ENCODE results near the gene NFKBIZ.
"Not testable (repeated sequence)": the region's sequence is repeated elsewhere in the genome, so short reads cannot be mapped to it uniquely, and the experiment has no call there.

Gene NFKBIZ

DNA sequence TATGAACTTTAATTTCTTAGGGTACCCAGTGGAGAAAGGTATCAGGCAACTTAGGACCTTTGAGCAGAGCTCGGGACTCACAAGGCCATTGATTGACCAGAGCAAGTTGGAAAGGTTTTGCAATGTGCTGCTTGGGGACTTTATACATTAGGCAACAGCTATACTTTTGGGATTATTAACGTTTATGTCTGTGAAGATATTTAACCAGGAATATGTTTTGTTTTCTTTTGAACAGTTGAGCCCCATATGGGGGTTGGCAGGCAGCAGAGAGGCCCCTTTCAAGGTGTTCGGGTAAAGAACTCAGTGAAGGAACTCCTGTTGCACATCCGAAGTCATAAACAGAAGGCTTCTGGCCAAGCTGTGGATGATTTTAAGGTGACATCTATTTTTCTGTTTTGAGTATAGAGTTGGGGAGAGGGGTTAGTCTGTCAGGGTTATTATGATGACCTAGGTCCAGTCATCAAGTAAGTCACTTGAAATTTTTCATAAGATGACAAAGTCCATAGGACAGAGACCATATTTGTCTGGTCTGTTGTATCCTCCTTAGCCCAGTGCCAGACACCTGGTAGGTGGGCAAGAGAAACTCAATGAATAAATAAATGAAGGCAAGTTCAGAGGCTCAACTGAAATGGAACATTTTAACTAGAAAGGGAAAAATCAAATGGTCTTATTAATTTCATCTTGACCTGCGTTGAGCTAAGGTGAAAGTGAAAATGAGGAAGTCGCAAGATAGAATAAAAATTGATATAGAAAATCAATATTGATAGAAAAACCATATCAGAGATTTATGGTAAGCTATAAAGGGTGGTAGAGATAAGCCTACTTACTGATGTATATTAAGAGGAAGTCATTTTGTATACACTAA, 2.8 kb downstream of the NFKBIZ start:
- DNase-seq, result no peak

DNA sequence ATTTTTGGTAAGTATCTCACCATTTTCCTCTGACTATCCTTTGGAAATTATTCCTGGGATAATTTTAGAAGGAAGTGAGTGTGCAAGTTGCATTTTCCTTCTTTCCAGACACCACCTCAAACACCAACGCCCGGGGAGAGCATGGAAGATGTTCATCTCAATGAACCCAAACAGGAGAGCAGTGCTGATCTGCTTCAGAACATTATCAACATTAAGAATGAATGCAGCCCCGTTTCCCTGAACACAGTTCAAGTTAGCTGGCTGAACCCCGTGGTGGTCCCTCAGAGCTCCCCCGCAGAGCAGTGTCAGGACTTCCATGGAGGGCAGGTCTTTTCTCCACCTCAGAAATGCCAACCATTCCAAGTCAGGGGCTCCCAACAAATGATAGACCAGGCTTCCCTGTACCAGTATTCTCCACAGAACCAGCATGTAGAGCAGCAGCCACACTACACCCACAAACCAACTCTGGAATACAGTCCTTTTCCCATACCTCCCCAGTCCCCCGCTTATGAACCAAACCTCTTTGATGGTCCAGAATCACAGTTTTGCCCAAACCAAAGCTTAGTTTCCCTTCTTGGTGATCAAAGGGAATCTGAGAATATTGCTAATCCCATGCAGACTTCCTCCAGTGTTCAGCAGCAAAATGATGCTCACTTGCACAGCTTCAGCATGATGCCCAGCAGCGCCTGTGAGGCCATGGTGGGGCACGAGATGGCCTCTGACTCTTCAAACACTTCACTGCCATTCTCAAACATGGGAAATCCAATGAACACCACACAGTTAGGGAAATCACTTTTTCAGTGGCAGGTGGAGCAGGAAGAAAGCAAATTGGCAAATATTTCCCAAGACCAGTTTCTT, 3.9 kb downstream of the NFKBIZ start:
- DNase-seq, result no peak

DNA sequence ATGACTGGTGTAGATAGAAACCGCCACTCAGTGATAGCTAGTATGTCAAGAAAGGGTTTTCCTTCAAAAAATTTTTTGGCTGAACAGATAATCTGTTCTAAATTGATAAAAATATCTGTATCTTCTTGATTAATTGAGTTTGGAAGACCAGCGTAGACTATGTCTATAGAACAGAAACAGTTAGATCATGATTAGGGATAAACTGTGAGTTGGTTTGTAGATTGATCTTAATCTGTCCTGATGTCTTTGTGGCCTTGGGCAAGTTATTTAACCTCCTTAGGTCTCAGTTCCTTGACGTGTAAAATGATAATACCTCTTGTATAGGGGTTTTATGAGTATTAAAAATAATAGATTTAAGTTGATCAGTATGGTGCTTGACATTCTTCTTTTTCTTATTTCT, 4.7 kb downstream of the NFKBIZ start:
- DNase-seq, result no peak

DNA sequence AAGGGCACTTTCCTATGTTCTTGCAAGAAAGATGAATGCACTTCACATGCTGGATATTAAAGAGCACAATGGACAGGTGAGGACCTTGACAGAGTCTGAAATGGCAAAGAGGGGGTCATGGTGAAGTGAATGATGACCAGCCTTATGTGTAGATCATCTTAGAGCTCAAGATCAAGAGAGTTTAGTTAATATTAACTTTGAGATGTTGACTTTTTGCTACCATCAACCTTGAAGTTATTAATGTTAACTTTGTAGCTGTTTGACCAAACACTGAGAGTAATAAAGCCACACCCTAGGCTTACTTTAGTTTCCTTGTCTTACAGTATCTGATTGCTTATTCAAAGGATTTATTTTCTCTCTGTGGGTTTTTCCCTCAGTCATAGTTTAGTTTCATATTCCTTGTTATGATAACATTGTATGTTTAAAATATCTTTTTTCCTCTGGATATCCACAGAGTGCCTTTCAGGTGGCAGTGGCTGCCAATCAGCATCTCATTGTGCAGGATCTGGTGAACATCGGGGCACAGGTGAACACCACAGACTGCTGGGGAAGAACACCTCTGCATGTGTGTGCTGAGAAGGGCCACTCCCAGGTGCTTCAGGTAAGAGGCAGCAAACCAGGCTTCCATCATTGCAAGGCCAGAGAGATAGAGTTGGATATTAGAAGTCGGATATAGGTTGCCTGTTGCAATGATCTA, 5.4 kb downstream of the NFKBIZ start:
- no peak for DNase-seq

DNA sequence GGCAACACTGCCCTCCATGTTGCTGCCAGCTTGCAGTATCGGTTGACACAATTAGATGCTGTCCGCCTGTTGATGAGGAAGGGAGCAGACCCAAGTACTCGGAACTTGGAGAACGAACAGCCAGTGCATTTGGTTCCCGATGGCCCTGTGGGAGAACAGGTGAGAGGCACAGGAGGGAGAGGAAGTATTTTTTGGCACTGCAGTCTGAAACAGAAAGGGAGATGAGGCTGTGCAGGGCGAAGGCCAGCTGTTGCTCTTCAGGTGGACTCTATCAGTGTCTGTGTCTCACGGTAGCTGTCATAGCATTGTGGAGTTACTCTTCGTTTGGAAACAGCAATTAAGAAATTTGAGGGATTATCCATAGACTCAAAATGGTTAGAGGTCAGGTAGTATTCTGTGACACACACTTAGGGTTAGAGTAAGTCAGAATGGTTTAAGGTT, 8.0 kb downstream of the NFKBIZ start:
- no peak for DNase-seq

DNA sequence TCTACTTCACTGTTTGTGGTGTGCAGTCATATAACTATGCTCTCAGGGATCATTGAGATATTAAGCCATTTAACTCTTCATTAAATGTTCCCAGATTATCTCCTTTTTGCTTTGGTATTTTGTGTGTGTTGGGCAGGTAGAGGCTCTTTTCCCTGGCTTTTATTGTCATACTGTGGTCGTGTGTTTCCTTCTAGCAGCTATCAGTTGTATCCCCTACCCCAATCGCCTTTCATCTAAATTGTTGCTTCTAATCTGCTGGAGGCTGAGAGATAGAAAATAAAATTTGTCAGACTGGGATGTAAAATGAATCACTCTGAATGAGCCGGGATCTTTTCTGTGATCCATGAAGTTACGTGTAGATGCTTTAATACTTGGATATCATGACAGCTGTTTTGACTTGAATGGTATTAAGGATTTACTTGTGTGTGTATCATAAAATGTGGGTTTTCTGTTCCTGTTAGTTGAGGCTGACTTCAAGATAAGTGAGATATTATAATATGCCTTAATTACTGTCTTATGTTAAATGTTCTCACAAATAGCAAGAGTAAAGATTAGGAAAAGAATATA, 9.2 kb downstream of the NFKBIZ start:
- DNase-seq, result no peak

DNA sequence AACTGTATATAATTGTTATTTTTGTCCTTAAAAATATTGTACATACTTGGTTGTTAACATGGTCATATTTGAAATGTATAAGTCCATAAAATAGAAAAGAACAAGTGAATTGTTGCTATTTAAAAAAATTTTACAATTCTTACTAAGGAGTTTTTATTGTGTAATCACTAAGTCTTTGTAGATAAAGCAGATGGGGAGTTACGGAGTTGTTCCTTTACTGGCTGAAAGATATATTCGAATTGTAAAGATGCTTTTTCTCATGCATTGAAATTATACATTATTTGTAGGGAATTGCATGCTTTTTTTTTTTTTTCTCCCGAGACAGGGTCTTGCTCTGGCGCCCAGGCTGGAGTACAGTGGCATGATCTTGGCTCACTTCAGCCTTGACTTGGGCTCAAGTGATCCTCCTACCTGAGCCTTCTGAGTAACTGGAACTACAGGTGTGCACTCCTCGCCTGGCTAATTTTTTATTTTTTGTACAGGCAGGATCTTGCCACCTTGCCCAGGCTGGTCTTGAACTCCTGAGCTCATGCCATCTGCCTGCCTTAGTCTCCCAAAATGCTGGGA, 10.7 kb downstream of the NFKBIZ start:
- DNase-seq, result no peak

DNA sequence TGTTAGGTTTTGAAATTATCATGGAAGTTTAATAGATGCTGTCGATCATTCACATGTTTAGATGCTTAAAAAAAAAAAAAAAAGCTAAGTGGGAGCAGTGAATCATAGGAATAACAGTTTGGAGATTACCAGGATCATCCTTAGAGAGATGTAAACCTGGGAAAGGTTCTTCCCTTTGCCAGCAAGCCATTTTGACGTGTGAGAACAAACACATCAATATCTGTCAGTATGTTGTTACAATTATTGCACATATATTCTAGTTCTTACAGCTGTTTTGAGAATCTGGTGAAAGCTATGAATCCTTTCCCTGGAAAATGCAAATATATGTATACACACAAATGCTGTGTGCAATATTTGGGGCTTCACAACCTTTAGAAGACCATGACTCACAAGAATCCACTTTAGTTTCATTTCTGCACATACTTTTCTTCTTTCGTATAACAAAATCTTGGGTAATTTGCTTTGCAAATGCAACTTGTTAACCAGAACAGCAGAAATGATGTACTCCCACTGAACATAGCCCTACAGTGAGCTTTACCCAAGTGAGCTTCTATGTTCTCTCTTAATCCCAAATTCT, 12.0 kb downstream of the NFKBIZ start:
- DNase-seq, result no peak

DNA sequence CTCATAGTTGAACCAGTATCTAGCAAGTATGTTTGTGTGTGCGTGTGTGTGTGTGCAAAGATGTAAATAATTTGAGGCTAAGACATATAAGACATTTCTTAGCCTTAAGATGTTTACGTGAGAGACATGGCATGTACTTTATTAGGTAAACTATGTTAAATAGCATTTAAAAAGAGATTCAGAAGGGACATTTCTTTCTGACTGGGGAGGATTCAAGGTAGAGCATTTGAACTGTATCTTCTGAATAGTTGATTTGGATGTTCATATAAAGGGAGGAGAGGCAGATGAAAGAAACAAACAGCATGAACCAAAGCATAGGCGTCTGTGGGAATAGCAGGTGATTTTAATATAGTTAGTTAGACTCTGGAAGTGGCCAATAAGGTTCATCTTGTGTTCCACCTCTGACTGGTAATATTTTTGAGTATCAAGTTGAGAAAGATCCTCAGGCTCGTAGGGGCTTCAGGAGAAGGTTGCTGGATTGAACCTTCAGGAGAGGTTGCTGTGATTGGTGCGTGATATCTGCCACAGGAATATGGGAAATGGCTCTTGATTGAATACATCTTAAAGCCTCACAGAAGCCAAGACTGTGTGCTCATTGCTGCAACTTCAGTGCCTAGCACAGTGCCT, 12.6 kb downstream of the NFKBIZ start:
- DNase-seq, result no peak

DNA sequence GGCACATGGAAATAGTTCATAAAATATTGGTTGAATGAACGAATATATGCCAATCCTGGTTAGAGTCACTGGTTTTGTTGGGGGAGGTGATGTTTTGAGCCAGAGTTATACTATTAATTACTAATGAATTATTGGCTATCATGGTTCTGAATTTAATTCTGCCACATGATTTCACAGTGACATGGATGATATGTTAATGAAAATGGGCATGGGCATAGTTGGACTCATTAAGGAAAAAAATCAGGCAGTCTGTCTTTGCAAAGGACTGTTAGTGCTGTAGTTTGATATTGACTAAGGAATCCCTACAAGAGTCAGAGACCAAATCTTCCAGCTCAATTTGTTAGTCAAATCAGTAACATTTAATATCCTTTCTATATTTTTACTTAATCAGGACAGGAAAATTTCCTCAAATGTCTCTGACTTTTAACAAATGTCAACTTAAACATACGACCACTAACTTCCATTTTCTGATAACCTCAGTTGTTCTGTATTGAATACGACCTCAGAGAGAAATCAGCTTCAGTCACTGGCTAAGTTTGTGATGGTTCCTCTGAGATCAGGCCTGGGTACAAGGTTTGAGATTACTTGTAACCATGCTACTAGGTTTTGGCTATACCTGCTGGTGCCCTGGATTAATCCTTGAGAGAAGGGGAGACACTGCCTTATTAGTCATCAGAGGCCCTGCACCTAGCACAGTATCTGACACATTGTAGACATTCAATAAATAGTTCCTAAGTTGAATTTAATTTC, 13.3 kb downstream of the NFKBIZ start:
- no peak for DNase-seq

DNA sequence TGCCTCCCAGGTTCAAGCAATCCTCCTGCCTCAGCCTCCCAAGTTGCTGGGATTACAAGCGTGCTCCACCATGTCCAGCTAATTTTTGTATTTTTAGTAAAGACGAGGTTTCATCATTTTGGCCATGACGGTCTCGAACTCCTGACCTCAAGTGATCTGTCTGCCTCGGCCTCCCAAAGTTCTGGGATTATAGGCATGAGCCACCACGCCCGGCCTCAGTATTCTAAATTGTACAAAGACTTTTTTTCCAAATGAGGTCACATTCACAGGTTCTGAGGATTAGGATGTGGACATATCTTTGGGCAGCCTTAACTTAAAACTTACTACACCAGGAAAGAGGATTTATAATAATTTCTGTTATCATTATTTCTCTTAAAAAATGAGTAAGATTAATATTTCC, 15.6 kb downstream of the NFKBIZ start:
- not testable (repeated sequence) for DNase-seq

DNA sequence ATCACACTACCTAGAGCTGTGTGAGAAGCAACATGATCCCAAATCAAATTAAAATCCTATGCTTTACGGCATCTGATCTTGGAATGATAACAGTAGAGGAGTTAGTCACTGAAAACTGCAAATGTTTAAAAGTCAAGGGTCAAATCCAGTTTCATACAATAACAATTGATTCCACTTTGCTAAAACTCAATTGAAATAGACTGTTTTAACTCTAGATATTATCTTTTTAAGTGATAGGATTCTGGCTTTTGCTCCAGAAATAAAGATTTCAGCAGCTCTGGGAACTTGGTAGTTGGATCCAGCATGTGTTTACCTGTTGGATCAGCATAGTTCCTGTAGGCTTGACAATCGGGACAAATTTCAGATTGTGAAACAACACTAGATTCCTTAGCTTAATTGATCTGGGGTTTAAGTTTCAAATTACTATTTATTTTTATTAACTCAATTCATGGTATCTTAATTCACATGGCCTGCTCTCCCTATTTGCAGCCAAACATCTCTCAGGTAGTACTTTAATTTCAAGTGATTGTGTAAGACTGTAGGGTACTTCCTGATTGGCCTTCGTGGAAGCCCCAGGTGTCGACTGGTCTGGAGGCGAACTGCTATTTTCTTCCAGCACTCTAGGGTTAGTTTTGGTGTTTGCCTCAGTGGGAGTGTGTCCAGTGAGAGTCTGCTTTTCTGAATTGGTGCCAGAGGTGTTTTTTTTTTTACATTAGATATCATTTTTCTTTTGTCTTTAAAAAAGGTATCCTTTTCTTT, 16.6 kb downstream of the NFKBIZ start:
- no peak for DNase-seq

DNA sequence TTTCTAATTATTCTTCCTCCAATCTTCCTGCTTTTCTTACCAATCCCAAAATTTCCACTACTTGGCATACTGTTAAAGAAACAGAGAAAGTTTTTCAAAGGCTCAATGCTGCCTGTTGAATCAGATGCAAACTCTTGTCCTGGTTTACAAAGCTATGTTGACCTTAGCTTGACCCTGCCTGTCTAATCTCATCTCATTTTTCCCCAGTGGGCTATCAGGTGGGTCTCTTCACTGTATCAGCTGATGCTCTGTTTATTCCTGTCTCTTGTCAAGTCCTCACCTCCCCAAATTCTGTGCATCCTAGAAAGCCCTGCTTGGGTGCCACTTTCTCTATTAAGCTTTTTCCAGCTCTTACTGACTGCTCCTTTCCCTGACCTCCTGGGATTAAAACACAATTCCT, 18.2 kb downstream of the NFKBIZ start:
- no peak for DNase-seq

DNA sequence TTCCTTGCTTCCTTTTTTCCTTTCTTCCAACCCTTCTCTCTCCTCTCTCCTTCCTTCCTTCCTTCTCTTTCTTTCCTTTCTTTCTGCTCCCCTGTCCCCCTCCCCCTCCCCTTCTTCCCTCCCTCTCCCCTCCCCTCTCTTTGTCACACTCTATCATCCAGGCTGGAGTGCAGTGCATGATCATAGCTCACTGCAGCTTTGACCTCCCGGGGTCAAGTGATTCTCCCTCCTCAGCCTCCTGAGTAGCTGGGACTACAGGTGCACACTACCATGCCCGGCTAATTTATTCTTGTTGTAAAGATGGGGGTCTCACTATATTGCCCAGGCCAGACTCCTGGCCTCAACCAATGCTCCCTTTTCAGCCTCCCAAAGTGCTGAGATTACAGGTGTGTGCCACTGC, 18.7 kb downstream of the NFKBIZ start:
- DNase-seq, result no peak

DNA sequence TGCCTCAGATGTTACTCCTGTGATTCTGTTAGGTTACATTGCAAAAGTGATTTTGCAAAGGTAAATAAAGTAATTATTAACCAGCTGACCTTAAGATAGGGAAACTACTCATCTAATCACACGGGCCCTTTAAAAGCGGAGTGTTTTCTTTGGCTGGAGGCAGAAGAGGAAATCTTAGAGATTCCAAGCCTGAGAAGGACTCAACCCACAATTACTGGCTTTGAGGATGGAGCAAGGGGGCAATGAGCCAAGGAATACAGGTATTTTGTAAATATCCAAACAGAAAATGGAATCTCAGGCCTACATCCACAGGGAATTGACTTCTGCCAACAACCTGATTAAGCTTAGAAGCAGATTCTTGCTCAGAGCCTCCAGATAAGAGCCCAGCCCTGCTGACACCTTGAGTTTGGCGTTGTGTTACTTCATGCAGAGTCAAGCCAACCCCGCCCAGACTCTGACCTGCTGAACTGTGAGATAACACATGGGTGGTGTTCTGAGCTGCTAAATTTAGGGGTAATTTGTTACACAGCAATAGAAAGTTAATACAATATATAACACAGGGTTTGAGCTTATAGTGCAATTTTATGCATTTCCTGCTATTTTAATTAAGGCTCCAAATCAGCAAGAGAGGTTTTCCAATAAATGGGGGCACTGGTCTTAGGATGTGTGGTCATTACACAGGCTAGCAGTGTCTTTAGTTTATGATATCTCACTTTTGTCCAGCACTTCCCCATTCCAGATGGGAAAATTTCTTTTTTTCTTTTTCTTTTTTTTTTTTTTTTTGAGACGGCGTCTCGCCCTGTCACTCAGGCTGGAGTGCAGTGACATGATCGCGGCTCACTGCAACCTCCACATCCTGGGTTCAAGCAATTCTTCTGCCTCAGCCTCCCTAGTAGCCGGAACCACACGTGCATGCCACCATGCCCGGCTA, 19.5 kb downstream of the NFKBIZ start:
- no peak for DNase-seq

DNA sequence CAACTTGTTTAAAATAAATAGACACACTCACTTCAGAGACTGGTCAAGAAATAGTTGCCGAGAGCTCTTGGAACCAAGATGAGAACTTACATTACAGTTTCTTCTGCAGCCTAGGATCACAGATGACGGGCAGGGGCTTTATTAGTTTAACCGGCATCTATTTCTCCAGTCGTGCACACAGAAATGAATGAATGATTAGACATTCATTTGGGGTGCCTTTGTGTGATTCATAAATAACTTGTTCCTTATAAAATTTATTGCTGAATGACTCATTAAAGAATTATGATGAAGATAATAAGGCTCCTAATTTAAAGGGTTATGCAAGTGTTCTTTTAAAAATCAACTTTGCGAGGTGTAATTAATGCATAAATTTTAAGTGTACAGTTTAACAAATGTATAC, 20.8 kb downstream of the NFKBIZ start:
- no peak for DNase-seq

DNA sequence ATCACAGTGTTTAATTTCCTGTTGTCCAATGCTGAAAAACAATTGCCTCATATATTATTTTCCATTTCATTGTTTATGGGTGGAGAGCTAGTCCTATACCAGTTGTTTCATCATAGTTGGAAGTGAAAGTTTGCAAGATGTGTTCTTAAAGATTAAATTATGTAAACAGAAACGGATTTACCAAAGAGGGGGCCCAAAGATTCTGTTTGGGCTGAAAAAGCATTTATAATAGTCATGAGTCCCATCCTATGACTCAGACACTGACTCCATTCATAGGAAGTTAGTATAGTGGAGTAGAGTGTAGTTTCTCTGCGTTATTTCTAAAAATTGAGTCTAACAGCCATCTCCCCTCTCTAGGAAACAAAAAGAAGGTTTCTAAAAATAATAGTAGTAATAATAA, 24.3 kb downstream of the NFKBIZ start:
- no peak for DNase-seq

DNA sequence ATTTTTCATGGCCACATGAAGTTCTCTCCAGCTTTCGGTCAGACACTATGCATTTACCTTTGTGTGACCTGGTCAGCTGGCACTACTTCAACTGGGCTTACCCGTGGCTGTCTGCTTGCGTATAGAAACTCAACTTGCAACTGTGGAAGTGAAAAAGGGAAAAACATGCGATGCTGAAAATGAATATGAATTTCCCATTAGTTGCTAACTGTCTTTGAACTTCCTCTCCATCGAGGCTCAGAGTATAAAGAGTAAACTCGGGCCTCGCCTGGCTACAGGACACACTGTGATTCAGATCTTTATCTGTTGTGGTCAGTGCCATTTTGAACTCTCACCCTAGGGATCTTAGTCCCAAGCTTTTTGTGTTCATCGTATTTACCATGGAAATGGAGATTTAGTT, 26.8 kb downstream of the NFKBIZ start:
- no peak for DNase-seq

DNA sequence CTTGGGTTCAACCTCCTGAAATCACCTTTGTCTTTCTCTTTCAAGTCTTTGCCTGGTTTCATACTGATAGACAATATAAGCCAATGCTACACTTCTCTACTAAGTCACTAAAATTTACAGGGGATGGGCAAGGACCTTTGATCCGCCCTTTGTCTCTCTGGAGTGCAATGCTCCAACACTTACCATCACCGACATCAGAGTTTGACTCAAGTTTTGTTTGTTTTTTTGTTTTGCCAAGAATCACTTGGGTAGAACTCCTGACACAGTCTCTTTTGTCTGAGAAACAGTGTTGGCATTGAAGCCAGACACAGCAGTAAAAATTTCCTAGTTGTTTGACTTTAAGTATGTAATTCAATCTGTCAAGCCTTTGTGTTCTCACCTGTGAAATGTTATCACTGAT, 29.3 kb downstream of the NFKBIZ start:
- no peak for DNase-seq

Data from activated CD4-positive, alpha-beta T cell treated with anti-CD3 and anti-CD28 coated beads, Interleukin-2, amount 50 U/mL, for 48 hours (primary cell).